B cell (primary cell): Measurements from ENCODE around the gene HASPIN. TPM values are rescaled to one million over a fixed set of nuclear protein-coding genes. Genes with fewer than 3 reads are reported as not detected.
A peak's percentile ranks its signal among the peaks of the same experiment; 100 is the strongest.

ENCODE experiments used
- ATAC-seq: fragments of 200-7000 bp; cut with Tn5 transposase; one replicate; pipeline ENCODE4 v1.10.0; 2021; ENCODE audit warnings: low read depth, mild to moderate bottlenecking, moderate number of reproducible peaks, moderate library complexity
- CTCF ChIA-PET: fragments of 350-600 bp; sonication (Branson Sonifier 250); formaldehyde crosslinking; loops from one replicate; lab custom pipeline; 2021; ENCODE audit warnings: antibody characterized with exemption, inconsistent platforms; lab: Charles Lee
- POLR2A ChIA-PET: fragments of 350-600 bp; sonication (Branson Sonifier 250); formaldehyde crosslinking; loops from one replicate; lab custom pipeline; 2021; ENCODE audit warnings: antibody characterized with exemption; lab: Charles Lee
- DNase-seq: peaks from one replicate; pipeline ENCODE4 v3.0.0; 2013
- H2AFZ ChIP-seq: 2 replicates; pipeline ENCODE4 v1.6.1; 2012; ENCODE audit warnings: mild to moderate bottlenecking, low read depth, low read length; ENCODE audit not compliant: insufficient read depth, poor library complexity, severe bottlenecking
- H3K27ac ChIP-seq, 2 donors: 1 replicate in 1 of 2; 2 replicates in 1 of 2; pipeline ENCODE4 v1.5.1; 2012 to 2013; ENCODE audit warnings: low read length in 2 of 2, mild to moderate bottlenecking in 2 of 2, moderate library complexity in 1 of 2
- H3K27me3 ChIP-seq, 4 experiments: fragments of 200-600 bp in 1 of 4; sonication (generic) in 1 of 4; replicated peaks in 1 of 4; 1 replicate in 2 of 4; 2 replicates in 2 of 4; pipeline versions ENCODE4 v1.6.1 to v1.7.0; 2013 to 2016; ENCODE audit warnings: low read length in 3 of 4, mild to moderate bottlenecking in 2 of 4, mixed read lengths in 1 of 4, moderate library complexity in 1 of 4; ENCODE audit not compliant: insufficient read depth in 4 of 4, control insufficient read depth in 3 of 4; ENCODE audit errors: control extremely low read depth in 1 of 4
- H3K36me3 ChIP-seq, 2 experiments: replicated peaks in 1 of 2; 1 replicate in 1 of 2; 2 replicates in 1 of 2; pipeline versions ENCODE4 v1.6.1 to v1.7.1; 2013; ENCODE audit warnings: low read length in 1 of 2; ENCODE audit not compliant: insufficient read depth in 2 of 2, control insufficient read depth in 1 of 2; ENCODE audit errors: control extremely low read depth in 1 of 2, extremely low read depth in 1 of 2
- H3K4me1 ChIP-seq, 2 donors: fragments of 200-600 bp in 1 of 2; sonication (generic) in 1 of 2; 1 replicate in 1 of 2; 2 replicates in 1 of 2; pipeline versions ENCODE4 v1.5.1 to v1.6.1; 2013 to 2017; ENCODE audit warnings: low read length in 2 of 2; ENCODE audit not compliant: control insufficient read depth in 2 of 2, insufficient read depth in 2 of 2
- H3K4me2 ChIP-seq: replicated peaks from 2 replicates; pipeline ENCODE3; 2012; ENCODE audit warnings: mild to moderate bottlenecking, low read depth, low read length; ENCODE audit not compliant: poor library complexity, severe bottlenecking
- H3K4me3 ChIP-seq, 5 experiments: fragments of 200-600 bp in 1 of 5; sonication (generic) in 1 of 5; 1 replicate in 3 of 5; 2 replicates in 2 of 5; pipeline versions ENCODE4 v1.5.1 to v1.7.0; 2011 to 2016; ENCODE audit warnings: low read length in 4 of 5, mild to moderate bottlenecking in 4 of 5, low read depth in 2 of 5, control low read depth in 1 of 5, moderate library complexity in 1 of 5; ENCODE audit not compliant: insufficient read depth in 1 of 5; ENCODE audit errors: control extremely low read depth in 1 of 5, extremely low read depth in 1 of 5
- H3K79me2 ChIP-seq: fragments of 200-600 bp; sonication (generic); one replicate; pipeline ENCODE4 v1.6.0; 2016; ENCODE audit warnings: low read length; ENCODE audit not compliant: control insufficient read depth, insufficient read depth
- H3K9ac ChIP-seq: fragments of 200-600 bp; sonication (generic); 2 replicates; pipeline ENCODE4 v1.6.1; 2017; ENCODE audit warnings: mild to moderate bottlenecking, low read length, moderate library complexity
- H3K9me3 ChIP-seq, 3 donors: one replicate each; pipeline versions ENCODE4 v1.6.1 to v1.7.1; 2013; ENCODE audit warnings: low read length in 2 of 3; ENCODE audit not compliant: control insufficient read depth in 2 of 3, insufficient read depth in 1 of 3; ENCODE audit errors: control extremely low read depth in 1 of 3
- H4K20me1 ChIP-seq: 2 replicates; pipeline ENCODE4 v1.6.0; 2012; ENCODE audit warnings: mild to moderate bottlenecking, low read length; ENCODE audit not compliant: insufficient read depth, control insufficient read depth, poor library complexity, severe bottlenecking
- H3K27ac Mint-ChIP-seq: one replicate; pipeline ENCODE4 v1.8.0; 2021; ENCODE audit warnings: mixed read lengths
- H3K27me3 Mint-ChIP-seq: one replicate; pipeline ENCODE4 v1.8.0; 2021; ENCODE audit warnings: mixed read lengths
- H3K4me1 Mint-ChIP-seq: one replicate; pipeline ENCODE4 v1.8.0; 2021; ENCODE audit warnings: mixed read lengths
- H3K4me3 Mint-ChIP-seq: one replicate; pipeline ENCODE4 v1.8.0; 2021; ENCODE audit warnings: mixed read lengths
- H3K9me3 Mint-ChIP-seq: one replicate; pipeline ENCODE4 v1.8.0; 2022; ENCODE audit warnings: mixed read lengths; ENCODE audit not compliant: insufficient read depth
- CTCF ChIP-seq: fragments of 200-600 bp; IDR thresholded peaks from one replicate; pipeline ENCODE4 v1.8.0; 2022; ENCODE audit warnings: antibody characterized with exemption, mild to moderate bottlenecking
- EZH2 ChIP-seq: IDR thresholded peaks from 2 replicates; pipeline ENCODE4 v1.6.1; 2012; ENCODE audit warnings: borderline replicate concordance, low read depth, mild to moderate bottlenecking, moderate library complexity, low read length; ENCODE audit not compliant: insufficient read depth, poor library complexity, severe bottlenecking
- WGBS: methylation state at CpG from one replicate; pipeline ENCODE4 v1.1.5; 2013; ENCODE audit warnings: missing lambda C conversion rate; ENCODE audit not compliant: insufficient coverage; 5-methylcytosine and 5-hydroxymethylcytosine counted together
- intact Hi-C: fragments of 100-400 bp; cut with micrococcal nuclease; formaldehyde crosslinking; loops from one replicate; pipeline ENCODE4 v1.10.0; 2022
- polyA plus RNA-seq: library from polyadenylated mRNA; depleted of rRNA; stranded (reverse); fragments of >200 nt; gene quantifications from 2 replicates; pipeline ENCODE4 v1.2.3, GENCODE V29; 2012
- total RNA-seq, 2 donors: library from RNA; stranded (reverse); fragments of 120-200 nt in 1 of 2; gene quantifications; 1 replicate in 1 of 2; 2 replicates in 1 of 2; pipeline versions ENCODE4 v1.2.3 to v1.2.4, GENCODE V29; 2013 to 2022

HASPIN gene
- total and polyA plus RNA-seq, 2 donors (not counting 1 experiment from before 2014, with no cell fraction given), result 0.28 to 3.1 TPM

- ATAC-seq (peak; percentile 43), DNase-seq (no peak)
- Mint-ChIP-seq H3K9me3 (no peaks in the 10 kb centered on the region), H3K27ac (peak overlapping the region; percentile 88), H3K27me3 (no peaks in the 10 kb centered on the region), H3K4me1 (peaks cover 20% of the 10 kb centered on the region), H3K4me3 (peak overlapping the region; percentile 59)
- Histone ChIP-seq H3K4me2 (no peak overlapping the region), H3K4me3 (no peak overlapping the region), H3K9me3 (peaks cover 0 to 11% (median 0%) of the 10 kb centered on the region in 3 donors), H3K4me1 (peaks cover 10 to 22% of the 10 kb centered on the region in 2 donors), H3K27ac (no peak overlapping the region), H4K20me1 (no peaks in the 10 kb centered on the region), H3K9ac (no peak overlapping the region), H2AFZ (no peak overlapping the region), H3K27me3 (no peaks in the 10 kb centered on the region), H3K36me3 (no peaks in the 10 kb centered on the region), H3K79me2 (no peaks in the 10 kb centered on the region)
- CTCF ChIA-PET, result interaction anchor here (6.1 to 20.4 kb wide), 2 partner anchors 27 to 64 kb away, joined by 56 to 176 read pairs; no protein-coding TSS in a partner anchor
- WGBS, result 64% methylated on average over 7 of the region's 14 CpGs
- POLR2A ChIA-PET, result interaction anchor here (0.6 to 2.7 kb wide), 5 partner anchors 25 to 95 kb away, joined by 3 to 6 read pairs (median 4); no protein-coding TSS in a partner anchor
- TF ChIP-seq CTCF (no peak), EZH2 (no peak)
- intact Hi-C loops, result no loop called here
Observed at GRCh38 chr17:3762922-3763776, 39.4 kb downstream of the HASPIN start.

- no peak for TF ChIP-seq EZH2
- TF ChIP-seq CTCF, result no peak
- intact Hi-C loops, result no loop called here
- H3K4me2 ChIP-seq, result no peak overlapping the region
- peaks cover 10 to 22% of the 10 kb centered on the region in 2 donors for H3K4me1 ChIP-seq
- H3K79me2 ChIP-seq, result no peaks in the 10 kb centered on the region
- H3K27me3 Mint-ChIP-seq, result no peaks in the 10 kb centered on the region
- no peak overlapping the region for H3K4me3 ChIP-seq
- 73% methylated on average over 1 of the region's 3 CpGs for WGBS
- no peaks in the 10 kb centered on the region for H3K36me3 ChIP-seq
- no peak overlapping the region for H2AFZ ChIP-seq
- peak overlapping the region; percentile 88 for H3K27ac Mint-ChIP-seq
- peaks cover 0 to 11% (median 0%) of the 10 kb centered on the region in 3 donors for H3K9me3 ChIP-seq
- no peak for ATAC-seq
- H3K9ac ChIP-seq, result no peak overlapping the region
- H4K20me1 ChIP-seq, result no peaks in the 10 kb centered on the region
- H3K27me3 ChIP-seq, result no peaks in the 10 kb centered on the region
- ChIA-PET CTCF (interaction anchor here (3.2 to 20.4 kb wide), 3 partner anchors 27 to 81 kb away, joined by 13 to 176 read pairs (median 56); no protein-coding TSS in a partner anchor), POLR2A (interaction anchor here (0.6 to 2.7 kb wide), 2 partner anchors 32 to 94 kb away, joined by 3 to 6 read pairs; no protein-coding TSS in a partner anchor)
- H3K4me3 Mint-ChIP-seq, result peak overlapping the region; percentile 59
- DNase-seq, result no peak
- no peaks in the 10 kb centered on the region for H3K9me3 Mint-ChIP-seq
- no peak overlapping the region for H3K27ac ChIP-seq
- H3K4me1 Mint-ChIP-seq, result peaks cover 20% of the 10 kb centered on the region
Observed at GRCh38 chr17:3763777-3764170, 40.1 kb downstream of the HASPIN start.
